HepG2 (cell line): ENCODE results near the gene COQ8A. TPM values are rescaled to one million over a fixed set of nuclear protein-coding genes. Genes with fewer than 3 reads are reported as not detected.

ENCODE experiments used
- ATAC-seq: fragments of 200-7000 bp; cut with Tn5 transposase; 3 replicates; pipeline ENCODE4 v1.9.1; 2020; ENCODE audit warnings: mild to moderate bottlenecking, moderate library complexity
- BruUV-seq: library from RNA; stranded (reverse); fragments of 400-500 nt; replicated peaks from 2 replicates; lab custom pipeline; 2021; lab: Mats Ljungman, UMichigan
- CTCF ChIA-PET: fragments of 300-600 bp; formaldehyde crosslinking; extraction: SDS; loops from one replicate; lab custom pipeline; 2021; ENCODE audit warnings: low total read pairs, inconsistent platforms, low intra/inter-chr PET ratio; lab: Yijun Ruan, JAX
- POLR2A ChIA-PET: fragments of 350-600 bp; sonication (Branson Sonifier 250); formaldehyde crosslinking; loops from one replicate; lab custom pipeline; 2020; ENCODE audit warnings: antibody characterized with exemption, inconsistent platforms; lab: Yijun Ruan, JAX
- DNase-seq: peaks from one replicate; pipeline ENCODE4 v3.0.0-alpha.2; 2015; ENCODE audit warnings: low spot score
- FAIRE-seq: peaks from 3 replicates; lab custom pipeline; 2011; peaks lifted over from hg19 to GRCh38; lab: Jason Lieb, UNC
- H2AFZ ChIP-seq: one replicate; pipeline ENCODE4 v1.6.1; 2011; ENCODE audit warnings: low read length, inconsistent platforms
- H3K27ac ChIP-seq: fragments of 300-600 bp; 3 replicates; pipeline ENCODE4 v1.8.0; 2011; ENCODE audit warnings: mixed run types, mild to moderate bottlenecking, mixed read lengths, low read length, inconsistent platforms; ENCODE audit not compliant: insufficient read depth; ENCODE audit errors: extremely low read length
- H3K27me3 ChIP-seq, 2 experiments: fragments of 200-600 bp in 1 of 2; 2 replicates in 1 of 2; 3 replicates in 1 of 2; pipeline versions ENCODE4 v1.6.0 to v1.8.0; 2011; ENCODE audit warnings: low read length in 2 of 2, mild to moderate bottlenecking in 2 of 2, moderate library complexity in 2 of 2, inconsistent platforms in 1 of 2; ENCODE audit not compliant: insufficient read depth in 2 of 2, control insufficient read depth in 1 of 2
- H3K36me3 ChIP-seq, 2 experiments: fragments of 200-600 bp in 1 of 2; replicated peaks in 1 of 2; 2 replicates in 1 of 2; 3 replicates in 1 of 2; pipeline versions ENCODE4 v1.5.1 to v1.8.0; 2011; ENCODE audit warnings: low read length in 2 of 2, inconsistent platforms in 1 of 2; ENCODE audit not compliant: insufficient read depth in 2 of 2, control insufficient read depth in 1 of 2
- H3K4me1 ChIP-seq: 2 replicates; pipeline ENCODE4 v1.5.1; 2012; ENCODE audit warnings: low read length, inconsistent platforms; ENCODE audit not compliant: insufficient read depth
- H3K4me2 ChIP-seq: 2 replicates; pipeline ENCODE4 v1.6.0; 2011; ENCODE audit warnings: low read depth, low read length, inconsistent platforms
- H3K4me3 ChIP-seq, 3 experiments: fragments of 200-600 bp in 1 of 3; sonication (generic), shearing (Covaris generic) in 1 of 3; replicated peaks in 1 of 3; 2 replicates each; pipeline ENCODE4 v1.5.1; 2011 to 2016; ENCODE audit warnings: low read length in 3 of 3, inconsistent platforms in 2 of 3, low read depth in 2 of 3, mild to moderate bottlenecking in 2 of 3, control low read depth in 1 of 3, mixed read lengths in 1 of 3; ENCODE audit not compliant: insufficient read depth in 1 of 3
- H3K79me2 ChIP-seq: one replicate; pipeline ENCODE4 v1.6.1; 2011; ENCODE audit warnings: low read length, inconsistent platforms; ENCODE audit not compliant: insufficient read depth
- H3K9ac ChIP-seq: 2 replicates; pipeline ENCODE4 v1.6.0; 2011; ENCODE audit warnings: mild to moderate bottlenecking, low read depth, low read length, inconsistent platforms; ENCODE audit not compliant: insufficient read depth
- H3K9me3 ChIP-seq: 2 replicates; pipeline ENCODE4 v1.5.1; 2012; ENCODE audit warnings: mild to moderate bottlenecking, low read length
- H4K20me1 ChIP-seq: 2 replicates; pipeline ENCODE4 v1.6.0; 2011; ENCODE audit warnings: inconsistent platforms, mild to moderate bottlenecking, low read length, moderate library complexity; ENCODE audit not compliant: insufficient read depth
- AGO2 ChIP-seq: fragments of 200-400 bp; formaldehyde crosslinking; optimal IDR thresholded peaks from 2 replicates; pipeline ENCODE3; 2017; ENCODE audit warnings: mild to moderate bottlenecking, low read depth, low read length, moderate library complexity
- HNRNPK ChIP-seq: fragments of 200-400 bp; formaldehyde crosslinking; IDR thresholded peaks from 2 replicates; pipeline ENCODE4 v1.6.1; 2018; ENCODE audit warnings: low read length, low read depth, moderate library complexity, mild to moderate bottlenecking; ENCODE audit not compliant: poor library complexity, severe bottlenecking
- POLR2A ChIP-seq, 2 experiments: IDR thresholded peaks; 2 replicates each; pipeline ENCODE4 v1.6.1; 2011; ENCODE audit warnings: low read depth in 2 of 2, low read length in 2 of 2, mild to moderate bottlenecking in 1 of 2, moderate library complexity in 1 of 2; ENCODE audit not compliant: insufficient read depth in 1 of 2
- POLR2G ChIP-seq: fragments of 200-400 bp; formaldehyde crosslinking; IDR thresholded peaks from 2 replicates; pipeline ENCODE4 v1.6.1; 2018; ENCODE audit warnings: mild to moderate bottlenecking, low read depth, low read length, moderate library complexity
- RBM22 ChIP-seq: fragments of 200-400 bp; formaldehyde crosslinking; optimal IDR thresholded peaks from 2 replicates; pipeline ENCODE3; 2017; ENCODE audit warnings: mild to moderate bottlenecking, low read length, moderate library complexity
- SKI ChIP-seq: fragments of 450-650 bp; IDR thresholded peaks from one replicate; pipeline ENCODE4 v1.6.1; 2018; ENCODE audit warnings: mild to moderate bottlenecking; ENCODE audit not compliant: partially characterized antibody
- ZBTB38 ChIP-seq: sonication (generic); formaldehyde crosslinking; IDR thresholded peaks from 2 replicates; pipeline ENCODE4 v1.5.1; 2020; ENCODE audit warnings: mild to moderate bottlenecking, missing genetic modification reagents
- ZNF33B ChIP-seq: sonication (generic); formaldehyde crosslinking; IDR thresholded peaks from 2 replicates; pipeline ENCODE4 v1.5.1; 2020; ENCODE audit warnings: mild to moderate bottlenecking, missing genetic modification reagents
- ZNF343 ChIP-seq: sonication (generic); formaldehyde crosslinking; IDR thresholded peaks from 2 replicates; pipeline ENCODE4 v1.4.0; 2020; ENCODE audit warnings: mild to moderate bottlenecking, missing genetic modification reagents
- ZNF570 ChIP-seq: sonication (generic); formaldehyde crosslinking; IDR thresholded peaks from 2 replicates; pipeline ENCODE4 v1.4.0; 2020; ENCODE audit warnings: mild to moderate bottlenecking, missing genetic modification reagents, borderline replicate concordance
- ZNF883 ChIP-seq: sonication (generic); formaldehyde crosslinking; IDR thresholded peaks from 2 replicates; pipeline ENCODE4 v1.5.1; 2020; ENCODE audit warnings: mild to moderate bottlenecking, missing genetic modification reagents; ENCODE audit errors: not compliant biosample characterization
- WGBS: methylation state at CpG from one replicate; pipeline ENCODE4 v1.1.6; 2017; ENCODE audit warnings: low lambda C conversion rate; 5-methylcytosine and 5-hydroxymethylcytosine counted together
- in situ Hi-C: cut with HindIII; loops from 2 replicates; pipeline ENCODE4 v1.10.0; 2017; ENCODE audit warnings: low pct_unique_long_range_greater_than_20kb; ENCODE audit not compliant: extremely low pct_ligation_motif_present
- intact Hi-C: fragments of 100-400 bp; cut with micrococcal nuclease; formaldehyde crosslinking; loops from one replicate; pipeline ENCODE4 v1.10.0; 2022; ENCODE audit not compliant: unreplicated experiment
- polyA plus RNA-seq, 8 experiments: library from polyadenylated mRNA; depleted of rRNA in 3 of 8; stranded (reverse) in 7 of 8; unstranded in 1 of 8; fragments of >200 nt; fragmentation: Illumina TruSeq in 4 of 8; extraction: Trizol in 4 of 8; gene quantifications; 2 replicates each; pipeline versions ENCODE4 v1.2.1 to v1.2.3, GENCODE V29; 2011 to 2016; ENCODE audit warnings: low read depth in 4 of 8, missing spikeins in 1 of 8, mixed read lengths in 1 of 8; ENCODE audit not compliant: insufficient read depth in 1 of 8
- total RNA-seq, 5 experiments: library from RNA; depleted of rRNA; stranded (reverse); fragments of >200 nt; fragmentation: Illumina TruSeq; extraction: Trizol; gene quantifications; 2 replicates each; pipeline ENCODE4 v1.2.3, GENCODE V29; 2016; ENCODE audit warnings: low read depth in 1 of 5
- TF ChIP-seq, protein P1 (sequence below): sonication (generic); formaldehyde crosslinking; IDR thresholded peaks from 2 replicates; pipeline ENCODE4 v1.5.0; 2020; ENCODE audit warnings: missing genetic modification reagents

The COQ8A gene
- total and polyA plus RNA-seq, 2 of the 13 experiments (the other 11 are each of a cell fraction or from before 2014, with no cell fraction given) = 60.4 to 88.7 TPM

DNA sequence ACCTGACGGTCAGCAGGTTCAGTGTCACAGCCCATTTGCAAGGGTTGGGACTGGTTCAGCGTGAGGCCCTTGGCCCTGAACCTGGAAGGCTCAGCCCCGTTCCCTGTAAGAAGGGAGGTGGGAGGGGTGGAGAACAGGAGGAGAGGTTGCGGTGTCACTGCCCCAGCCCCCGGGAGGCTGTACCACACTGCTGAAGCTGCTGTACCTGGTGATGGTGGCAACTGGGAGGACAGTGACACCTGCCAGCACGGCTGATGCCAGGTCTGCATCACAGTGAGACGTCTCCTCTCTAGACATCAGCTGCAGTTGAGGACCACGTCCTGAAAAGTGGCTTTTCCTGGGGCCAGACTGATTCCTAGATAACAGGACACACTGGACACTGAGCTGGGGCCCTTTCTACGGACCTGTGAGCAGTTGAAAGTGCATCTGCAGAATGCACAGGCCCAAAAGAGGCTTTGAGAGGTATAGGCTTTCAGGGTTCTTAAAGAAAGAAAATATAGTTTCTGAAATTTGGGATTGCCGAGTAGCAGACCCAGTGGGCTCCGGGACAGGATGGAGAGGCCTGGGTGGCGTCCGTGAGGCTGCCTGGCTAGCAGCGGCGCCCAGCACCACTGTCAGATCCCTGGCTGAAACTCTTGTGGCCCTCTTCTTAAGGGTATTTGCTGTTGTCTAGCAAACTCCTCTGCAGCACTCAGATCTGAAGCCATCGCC lies 47.7 kb downstream of the COQ8A start:
- Histone ChIP-seq H3K27ac (no peak overlapping the region), H3K79me2 (no peaks in the 10 kb centered on the region), H3K4me1 (peaks cover 37% of the 10 kb centered on the region), H3K36me3 (peaks cover 16 to 39% of the 10 kb centered on the region in 2 experiments; a peak in 4 of 5 replicates), H3K4me2 (no peak overlapping the region), H3K4me3 (no peak overlapping the region), H3K9ac (no peak overlapping the region), H4K20me1 (no peaks in the 10 kb centered on the region), H3K9me3 (no peaks in the 10 kb centered on the region), H2AFZ (no peak overlapping the region), H3K27me3 (no peaks in the 10 kb centered on the region)
- TF ChIP-seq RBM22 (peak; percentile 89), POLR2A (IDR thresholded peaks at IDR 0.05; ENCODE audit: insufficient read depth in 1 of 2, low read depth in 2 of 2, low read length in 2 of 2) (peak in 1 of 2 experiments; percentile 24; a peak in 1 of 4 replicates), ZNF883 (CRISPR knock-in tag) (no peak), SKI (no peak), ZBTB38 (CRISPR knock-in tag) (no peak), ZNF33B (no peak), ZNF343 (CRISPR knock-in tag) (no peak), ZNF570 (CRISPR knock-in tag) (no peak), HNRNPK (no peak), POLR2G (0 out of 2 replicates have a peak, but pooled peaks have one; percentile 31), AGO2 (peak; percentile 27)
- TF ChIP-seq, protein P1, sequence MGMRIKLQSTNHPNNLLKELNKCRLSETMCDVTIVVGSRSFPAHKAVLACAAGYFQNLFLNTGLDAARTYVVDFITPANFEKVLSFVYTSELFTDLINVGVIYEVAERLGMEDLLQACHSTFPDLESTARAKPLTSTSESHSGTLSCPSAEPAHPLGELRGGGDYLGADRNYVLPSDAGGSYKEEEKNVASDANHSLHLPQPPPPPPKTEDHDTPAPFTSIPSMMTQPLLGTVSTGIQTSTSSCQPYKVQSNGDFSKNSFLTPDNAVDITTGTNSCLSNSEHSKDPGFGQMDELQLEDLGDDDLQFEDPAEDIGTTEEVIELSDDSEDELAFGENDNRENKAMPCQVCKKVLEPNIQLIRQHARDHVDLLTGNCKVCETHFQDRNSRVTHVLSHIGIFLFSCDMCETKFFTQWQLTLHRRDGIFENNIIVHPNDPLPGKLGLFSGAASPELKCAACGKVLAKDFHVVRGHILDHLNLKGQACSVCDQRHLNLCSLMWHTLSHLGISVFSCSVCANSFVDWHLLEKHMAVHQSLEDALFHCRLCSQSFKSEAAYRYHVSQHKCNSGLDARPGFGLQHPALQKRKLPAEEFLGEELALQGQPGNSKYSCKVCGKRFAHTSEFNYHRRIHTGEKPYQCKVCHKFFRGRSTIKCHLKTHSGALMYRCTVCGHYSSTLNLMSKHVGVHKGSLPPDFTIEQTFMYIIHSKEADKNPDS = no peak
- ChIA-PET CTCF (no interaction called here), POLR2A (no interaction called here)
- intact Hi-C loops (no loop called here), in situ Hi-C loops (no loop called here)
- DNase-seq (no peak), FAIRE-seq (no peak), ATAC-seq (no peak)
- BruUV-seq = no TSS peak
- WGBS = 89% methylated on average over 12 of the region's 16 CpGs
